H9 (cell line): ENCODE data around the gene MARK4. TPM values are rescaled to one million over a fixed set of nuclear protein-coding genes. Genes with fewer than 3 reads are reported as not detected.
A peak's percentile ranks its signal among the peaks of the same experiment; 100 is the strongest.

ENCODE experiments used
- DNase-seq: peaks from one replicate; pipeline ENCODE4 v3.0.0-alpha.2; 2017
- H2AFZ ChIP-seq: one replicate; pipeline ENCODE4 v1.6.1; 2013; ENCODE audit warnings: mild to moderate bottlenecking, low read length, control low read depth, moderate library complexity
- H2AK5ac ChIP-seq: 2 replicates; pipeline ENCODE4 v1.6.1; 2013; ENCODE audit warnings: low read length, control low read depth, mixed read lengths; ENCODE audit not compliant: insufficient read length
- H2BK120ac ChIP-seq: one replicate; pipeline ENCODE4 v1.6.1; 2013; ENCODE audit warnings: low read depth, mild to moderate bottlenecking, low read length, control low read depth, inconsistent platforms; ENCODE audit not compliant: poor library complexity, severe bottlenecking
- H2BK12ac ChIP-seq: 2 replicates; pipeline ENCODE4 v1.6.1; 2013; ENCODE audit warnings: low read length, control low read depth, mixed read lengths, low read depth; ENCODE audit not compliant: insufficient read length
- H2BK15ac ChIP-seq: 2 replicates; pipeline ENCODE4 v1.6.1; 2013; ENCODE audit warnings: low read depth, low read length, control low read depth
- H2BK20ac ChIP-seq: one replicate; pipeline ENCODE4 v1.6.1; 2013; ENCODE audit warnings: low read depth, mild to moderate bottlenecking, low read length, control low read depth, inconsistent platforms; ENCODE audit not compliant: poor library complexity, severe bottlenecking
- H2BK5ac ChIP-seq: 2 replicates; pipeline ENCODE4 v1.6.1; 2013; ENCODE audit warnings: low read length, control low read depth, mixed read lengths; ENCODE audit not compliant: insufficient read length
- H3K14ac ChIP-seq: 2 replicates; pipeline ENCODE4 v1.6.1; 2013; ENCODE audit warnings: low read length, control low read depth; ENCODE audit not compliant: insufficient read depth
- H3K18ac ChIP-seq: 2 replicates; pipeline ENCODE4 v1.6.1; 2013; ENCODE audit warnings: low read depth, mild to moderate bottlenecking, mixed read lengths, low read length, control low read depth; ENCODE audit not compliant: insufficient read length
- H3K23ac ChIP-seq: 2 replicates; pipeline ENCODE4 v1.6.1; 2013; ENCODE audit warnings: low read length, control low read depth, mixed read lengths, low read depth; ENCODE audit not compliant: insufficient read length
- H3K23me2 ChIP-seq: 2 replicates; pipeline ENCODE4 v1.6.1; 2013; ENCODE audit warnings: low read depth, mild to moderate bottlenecking, mixed read lengths, low read length, control low read depth; ENCODE audit not compliant: insufficient read length, poor library complexity, severe bottlenecking
- H3K27ac ChIP-seq: 2 replicates; pipeline ENCODE4 v1.5.1; 2013; ENCODE audit warnings: low read length, control low read depth, mixed read lengths, low read depth; ENCODE audit not compliant: insufficient read length
- H3K27me3 ChIP-seq: 2 replicates; pipeline ENCODE4 v1.6.1; 2013; ENCODE audit warnings: low read length, control low read depth, inconsistent platforms; ENCODE audit not compliant: insufficient read depth
- H3K4ac ChIP-seq: 2 replicates; pipeline ENCODE4 v1.6.1; 2013; ENCODE audit warnings: low read depth, mild to moderate bottlenecking, control low read depth, inconsistent platforms, low read length, moderate library complexity
- H3K4me1 ChIP-seq: 2 replicates; pipeline ENCODE4 v1.6.1; 2013; ENCODE audit warnings: low read length, control low read depth, inconsistent platforms; ENCODE audit not compliant: insufficient read depth
- H3K4me2 ChIP-seq: 2 replicates; pipeline ENCODE4 v1.6.1; 2013; ENCODE audit warnings: low read length, control low read depth, mixed read lengths; ENCODE audit not compliant: insufficient read length, insufficient read depth
- H3K56ac ChIP-seq: 2 replicates; pipeline ENCODE4 v1.6.1; 2013; ENCODE audit warnings: low read depth, mild to moderate bottlenecking, mixed read lengths, low read length, control low read depth; ENCODE audit not compliant: insufficient read length
- H3K79me1 ChIP-seq: 2 replicates; pipeline ENCODE4 v1.6.1; 2013; ENCODE audit warnings: low read depth, mild to moderate bottlenecking, moderate library complexity, low read length, control low read depth, inconsistent platforms; ENCODE audit not compliant: insufficient read depth, poor library complexity, severe bottlenecking
- H3K79me2 ChIP-seq: 2 replicates; pipeline ENCODE4 v1.6.1; 2013; ENCODE audit warnings: low read length, control low read depth, inconsistent platforms; ENCODE audit not compliant: insufficient read depth
- H3K9ac ChIP-seq: 2 replicates; pipeline ENCODE4 v1.6.1; 2013; ENCODE audit warnings: low read length, control low read depth, mixed read lengths; ENCODE audit not compliant: insufficient read length; ENCODE audit errors: extremely low read depth
- H3K9me3 ChIP-seq: one replicate; pipeline ENCODE4 v1.6.1; 2013; ENCODE audit warnings: low read depth, low read length, inconsistent platforms; ENCODE audit not compliant: control insufficient read depth
- H3T11ph ChIP-seq: one replicate; pipeline ENCODE4 v1.6.1; 2013; ENCODE audit warnings: mild to moderate bottlenecking, low read length, control low read depth, inconsistent platforms
- H4K20me1 ChIP-seq: one replicate; pipeline ENCODE4 v1.6.1; 2013; ENCODE audit not compliant: control insufficient read depth, insufficient read length, insufficient read depth
- H4K5ac ChIP-seq: 2 replicates; pipeline ENCODE4 v1.6.1; 2013; ENCODE audit warnings: low read depth, mild to moderate bottlenecking, mixed read lengths, low read length, control low read depth; ENCODE audit not compliant: insufficient read length
- H4K8ac ChIP-seq: replicated peaks from 2 replicates; pipeline ENCODE4 v1.6.1; 2013; ENCODE audit warnings: low read length, control low read depth, mixed read lengths, low read depth; ENCODE audit not compliant: insufficient read length
- H4K91ac ChIP-seq: 2 replicates; pipeline ENCODE4 v1.6.1; 2013; ENCODE audit warnings: low read depth, mild to moderate bottlenecking, moderate library complexity, mixed read lengths, low read length, control low read depth; ENCODE audit not compliant: insufficient read length
- H3K27ac Mint-ChIP-seq, 3 experiments: 2 replicates in 2 of 3; 3 replicates in 1 of 3; pipeline ENCODE4 v1.8.0; 2020 to 2021; ENCODE audit warnings: mixed read lengths in 3 of 3, mild to moderate bottlenecking in 1 of 3, moderate library complexity in 1 of 3
- H3K27me3 Mint-ChIP-seq: 2 replicates; pipeline ENCODE4 v1.8.0; 2021; ENCODE audit warnings: low read depth, mild to moderate bottlenecking, moderate library complexity, mixed read lengths
- H3K36me3 Mint-ChIP-seq, 3 experiments: 2 replicates in 2 of 3; 3 replicates in 1 of 3; pipeline ENCODE4 v1.8.0; 2020 to 2021; ENCODE audit warnings: low read depth in 3 of 3, mixed read lengths in 3 of 3; ENCODE audit not compliant: insufficient read depth in 1 of 3
- H3K4me1 Mint-ChIP-seq, 2 experiments: 2 replicates each; pipeline ENCODE4 v1.8.0; 2020; ENCODE audit warnings: mixed read lengths in 2 of 2
- H3K4me3 Mint-ChIP-seq, 2 experiments: 2 replicates in 1 of 2; 3 replicates in 1 of 2; pipeline ENCODE4 v1.8.0; 2020 to 2021; ENCODE audit warnings: mild to moderate bottlenecking in 2 of 2, mixed read lengths in 2 of 2, moderate library complexity in 1 of 2
- H3K9me3 Mint-ChIP-seq, 2 experiments: 2 replicates in 1 of 2; 3 replicates in 1 of 2; pipeline ENCODE4 v1.8.0; 2020; ENCODE audit warnings: mild to moderate bottlenecking in 2 of 2, mixed read lengths in 2 of 2, moderate library complexity in 1 of 2
- CTCF ChIP-seq: fragments of 200-600 bp; sonication (generic); conservative IDR thresholded peaks from 3 replicates; pipeline ENCODE4 v1.8.0; 2021; ENCODE audit warnings: antibody characterized with exemption, mild to moderate bottlenecking
- WGBS: extraction: QIAGEN DNeasy Blood & Tissue Kit; methylation state at CpG from one replicate; pipeline ENCODE4 v1.1.7; 2013; ENCODE audit warnings: missing lambda C conversion rate, low lambda C conversion rate, mixed read lengths; ENCODE audit not compliant: insufficient read length; ENCODE audit errors: extremely low coverage; 5-methylcytosine and 5-hydroxymethylcytosine counted together
- total RNA-seq: library from RNA; stranded (reverse); gene quantifications from 2 replicates; pipeline ENCODE4 v1.2.1, GENCODE V29; 2021

Gene MARK4
- total RNA-seq, 1 experiment from 2014 or later, result 44.7 TPM

- H2BK120ac ChIP-seq, result no peak overlapping the region
- no peak overlapping the region for H3K14ac ChIP-seq
- DNase-seq, result no peak
- no peak overlapping the region for H3K4ac ChIP-seq
- no peak overlapping the region for H4K91ac ChIP-seq
- H2BK20ac ChIP-seq, result no peak overlapping the region
- no peaks in the 10 kb centered on the region for H3K79me1 ChIP-seq
- no peak overlapping the region for H3T11ph ChIP-seq
- no peak overlapping the region for H3K27ac ChIP-seq
- Mint-ChIP-seq H3K4me1 (no peaks in the 10 kb centered on the region), H3K9me3 (no peaks in the 10 kb centered on the region), H3K36me3 (peaks cover 13 to 42% (median 33%) of the 10 kb centered on the region in 3 experiments), H3K27ac (0 out of 7 replicates have a peak overlapping the region, but pooled peaks of 1 of the 3 experiments have one; percentile 17), H3K4me3 (no peak overlapping the region), H3K27me3 (peaks cover 7% of the 10 kb centered on the region)
- H2BK5ac ChIP-seq, result no peak overlapping the region
- H3K9ac ChIP-seq, result no peak overlapping the region
- no CpG with 5 or more reads among the region's 6 CpGs for WGBS
- no peak overlapping the region for H4K5ac ChIP-seq
- H2BK15ac ChIP-seq, result no peak overlapping the region
- no peaks in the 10 kb centered on the region for H3K27me3 ChIP-seq
- H3K23me2 ChIP-seq, result no peaks in the 10 kb centered on the region
- H4K8ac ChIP-seq, result no peak overlapping the region
- no peak overlapping the region for H2AFZ ChIP-seq
- no peaks in the 10 kb centered on the region for H4K20me1 ChIP-seq
- H3K4me1 ChIP-seq, result no peaks in the 10 kb centered on the region
- no peaks in the 10 kb centered on the region for H3K79me2 ChIP-seq
- H2BK12ac ChIP-seq, result no peak overlapping the region
- no peaks in the 10 kb centered on the region for H3K9me3 ChIP-seq
- no peak overlapping the region for H2AK5ac ChIP-seq
- no peak overlapping the region for H3K4me2 ChIP-seq
- no peak overlapping the region for H3K18ac ChIP-seq
- no peak for TF ChIP-seq CTCF
- H3K56ac ChIP-seq, result no peak overlapping the region
- no peak overlapping the region for H3K23ac ChIP-seq
These were observed 39.4 kb downstream of the MARK4 start for GRCh38 chr19:45290381-45290931.
